ENCODE measurements around the gene MRPL44. TPM values are rescaled to one million over a fixed set of nuclear protein-coding genes. Genes with fewer than 3 reads are reported as not detected.

The MRPL44 gene
- total RNA-seq, 1 experiment from 2014 or later, result 66.4 TPM

GRCh38 chr2:223909001-223909741, 48.1 kb upstream of the MRPL44 start:
- Histone ChIP-seq H3K4me2 (no peak overlapping the region), H3K79me2 (ENCODE audit: low read depth) (no peaks in the 10 kb centered on the region), H3K36me3 (ENCODE audit: low read depth) (0 out of 2 replicates have a peak, but pooled peaks cover 12% of the 10 kb centered on the region), H3K4me3 (no peak overlapping the region), H3K27ac (no peak overlapping the region), H3K4me1 (replicated peaks; ENCODE audit: insufficient read depth) (no peaks in the 10 kb centered on the region), H3K27me3 (ENCODE audit: insufficient read depth, low read depth) (no peaks in the 10 kb centered on the region), H2AFZ (no peak overlapping the region), H3K9me3 (ENCODE audit: insufficient read depth, low read depth) (no peaks in the 10 kb centered on the region), H3K9me2 (ENCODE audit: insufficient read depth) (no peaks in the 10 kb centered on the region), H4K20me1 (ENCODE audit: insufficient read depth) (no peaks in the 10 kb centered on the region; the same call in 1 of the 2 replicates), H3F3A (ENCODE audit: insufficient read depth, low read depth) (no peaks in the 10 kb centered on the region)
- no TSS peak for BruUV-seq (replicated peaks)
- intact Hi-C loops (cut with micrococcal nuclease; ENCODE audit: unreplicated experiment), result no loop called here
- DNase-seq, result no peak
- ChIA-PET POLR2A (ENCODE audit: unreplicated experiment) (no interaction called here), CTCF (interaction anchor here (0.6 kb wide), 1 partner anchor 71 kb away, joined by 6 read pairs; no protein-coding TSS in a partner anchor)
- TF ChIP-seq EZH2 (IDR thresholded peaks at IDR 0.05; ENCODE audit: low read depth), result no peak
- TF ChIP-seq CTCF (conservative IDR thresholded peaks at IDR 0.05), result no peak

- Histone ChIP-seq H3K27ac (no peak overlapping the region), H3K36me3 (ENCODE audit: low read depth) (peaks cover 9% of the 10 kb centered on the region; the same call in 1 of the 2 replicates), H3K9me3 (ENCODE audit: insufficient read depth, low read depth) (no peaks in the 10 kb centered on the region), H3K9me2 (ENCODE audit: insufficient read depth) (no peaks in the 10 kb centered on the region), H4K20me1 (ENCODE audit: insufficient read depth) (no peaks in the 10 kb centered on the region), H3K4me1 (replicated peaks; ENCODE audit: insufficient read depth) (no peaks in the 10 kb centered on the region), H3K27me3 (ENCODE audit: insufficient read depth, low read depth) (no peaks in the 10 kb centered on the region), H3K79me2 (ENCODE audit: low read depth) (no peaks in the 10 kb centered on the region), H2AFZ (no peak overlapping the region), H3F3A (ENCODE audit: insufficient read depth, low read depth) (no peaks in the 10 kb centered on the region), H3K4me2 (no peak overlapping the region), H3K4me3 (no peak overlapping the region)
- CTCF ChIA-PET, result interaction anchor here (0.6 kb wide), 1 partner anchor 9 kb away, joined by 6 read pairs; no protein-coding TSS in a partner anchor
- intact Hi-C loops (cut with micrococcal nuclease; ENCODE audit: unreplicated experiment), result no loop called here
- no TSS peak for BruUV-seq (replicated peaks)
- TF ChIP-seq EZH2 (IDR thresholded peaks at IDR 0.05; ENCODE audit: low read depth) (no peak), CTCF (conservative IDR thresholded peaks at IDR 0.05) (no peak)
- DNase-seq, result no peak
- POLR2A ChIA-PET (ENCODE audit: unreplicated experiment), result no interaction called here
Measured at GRCh38 chr2:223914324-223914723, 42.9 kb upstream of the MRPL44 start.

- Histone ChIP-seq H3K27ac (no peak overlapping the region), H3K79me2 (ENCODE audit: low read depth) (no peaks in the 10 kb centered on the region), H3K27me3 (ENCODE audit: insufficient read depth, low read depth) (no peaks in the 10 kb centered on the region), H2AFZ (no peak overlapping the region), H3F3A (ENCODE audit: insufficient read depth, low read depth) (no peaks in the 10 kb centered on the region), H3K9me3 (ENCODE audit: insufficient read depth, low read depth) (no peaks in the 10 kb centered on the region), H3K36me3 (ENCODE audit: low read depth) (peaks cover 9% of the 10 kb centered on the region; the same call in 1 of the 2 replicates), H3K4me3 (no peak overlapping the region), H3K9me2 (ENCODE audit: insufficient read depth) (no peaks in the 10 kb centered on the region), H3K4me2 (no peak overlapping the region), H4K20me1 (ENCODE audit: insufficient read depth) (no peaks in the 10 kb centered on the region), H3K4me1 (replicated peaks; ENCODE audit: insufficient read depth) (no peaks in the 10 kb centered on the region)
- no TSS peak for BruUV-seq (replicated peaks)
- ChIA-PET POLR2A (ENCODE audit: unreplicated experiment) (no interaction called here), CTCF (no interaction called here)
- no peak for TF ChIP-seq CTCF (conservative IDR thresholded peaks at IDR 0.05)
- TF ChIP-seq EZH2 (IDR thresholded peaks at IDR 0.05; ENCODE audit: low read depth), result no peak
- no peak for DNase-seq
- intact Hi-C loops (cut with micrococcal nuclease; ENCODE audit: unreplicated experiment), result no loop called here
Measured at GRCh38 chr2:223915071-223915470, 42.2 kb upstream of the MRPL44 start.

All from PC-9 (cell line).